Tongue (tissue), 2 donors: ENCODE measurements around the gene AP3S1. TPM values are rescaled to one million over a fixed set of nuclear protein-coding genes. Genes with fewer than 3 reads are reported as not detected.
"Not testable (repeated sequence)": the region's sequence is repeated elsewhere in the genome, so short reads cannot be mapped to it uniquely, and the experiment has no call there.

Experiments used
- DNase-seq: peaks from one replicate; pipeline ENCODE4 v3.0.0-alpha.2; 2015
- total RNA-seq: library from RNA; depleted of rRNA; stranded (reverse); fragments of >200 nt; gene quantifications from one replicate; pipeline ENCODE4 v1.2.3, GENCODE V29; 2014

Gene AP3S1
- 52.5 TPM for total RNA-seq

GRCh38 chr5:115841382-115842088 lies at the start of gene AP3S1, which contains the start of gene ATG12:
Gene AP3S1 (plus strand): TSS chr5:115841935. CDS start chr5:115842038, 103 bp downstream.
Gene ATG12 (minus strand): TSS chr5:115841565. CDS start chr5:115841552, 13 bp downstream.
- DNase-seq: peak; percentile 97

GRCh38 chr5:115795700-115796099 lies 46.0 kb upstream of the AP3S1 start:
- DNase-seq: no peak

GRCh38 chr5:115796656-115797055 lies 45.1 kb upstream of the AP3S1 start:
- no peak for DNase-seq

GRCh38 chr5:115798252-115798651 lies 43.5 kb upstream of the AP3S1 start:
- DNase-seq: no peak

DNA sequence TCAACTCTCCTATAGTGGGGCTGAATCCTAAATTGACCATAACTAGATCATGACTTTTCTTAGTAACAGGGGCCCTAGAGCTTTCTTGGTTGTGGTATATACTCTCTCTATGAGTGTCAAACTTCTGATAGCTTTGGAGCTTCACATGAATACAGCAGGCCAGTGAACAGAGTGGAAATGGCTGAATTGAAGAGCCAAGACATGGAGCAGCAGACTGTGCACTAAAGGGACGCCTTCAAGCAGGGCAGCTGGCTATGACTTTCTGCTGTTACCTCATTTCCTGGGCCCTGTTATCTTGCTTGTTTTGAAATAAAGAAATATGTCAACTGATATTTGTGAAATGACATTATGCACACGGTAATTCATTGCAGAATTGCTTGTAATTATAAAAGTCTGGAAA lies 41.6 kb upstream of the AP3S1 start:
- DNase-seq: no peak

GRCh38 chr5:115801152-115801551 lies 40.6 kb upstream of the AP3S1 start:
- no peak for DNase-seq

DNA sequence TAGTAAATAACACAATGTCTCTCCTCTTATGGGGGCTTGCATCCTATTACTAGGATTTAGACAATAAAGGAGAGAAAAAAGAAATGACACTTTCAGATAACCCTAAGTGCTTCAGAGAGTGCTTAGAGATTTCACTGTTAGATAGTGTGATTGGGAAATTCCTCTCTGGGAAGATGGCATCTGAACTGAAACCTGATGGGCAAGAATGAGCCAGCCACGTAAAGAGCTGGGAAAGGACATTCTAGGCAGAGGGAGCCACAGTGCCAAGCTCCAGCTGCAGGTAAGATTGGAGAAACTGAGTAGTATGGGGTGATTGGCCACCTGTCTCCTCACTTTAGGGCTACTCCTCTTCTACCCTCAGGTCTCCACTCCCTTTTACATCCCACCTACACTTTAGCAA lies 39.8 kb upstream of the AP3S1 start:
- no peak for DNase-seq

- no peak for DNase-seq
These were observed 34.6 kb upstream of the AP3S1 start for GRCh38 chr5:115806986-115807653.

DNA sequence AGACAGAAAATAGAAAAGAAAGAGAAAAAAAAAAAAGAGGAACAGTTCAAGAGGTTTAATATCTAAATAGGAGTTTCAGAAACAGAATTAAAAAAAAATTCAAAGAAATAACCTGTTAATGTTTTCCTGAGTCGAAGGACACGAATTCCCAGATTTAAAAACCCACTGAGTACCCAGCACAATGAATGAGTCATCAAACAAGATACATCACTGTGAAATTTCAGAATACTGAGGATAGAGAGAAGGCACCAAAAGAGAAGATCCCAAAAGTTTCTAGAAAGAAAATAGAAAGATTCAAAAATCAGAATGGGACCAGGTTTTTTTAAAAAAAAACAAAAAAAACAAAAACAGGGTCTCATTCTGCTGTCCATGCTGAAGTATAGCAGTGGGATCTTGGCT lies 34.1 kb upstream of the AP3S1 start:
- DNase-seq: no peak

GRCh38 chr5:115808066-115808465 lies 33.7 kb upstream of the AP3S1 start:
- DNase-seq: not testable (repeated sequence)

- DNase-seq: no peak
These were observed 31.8 kb upstream of the AP3S1 start for GRCh38 chr5:115809946-115810345.

DNA sequence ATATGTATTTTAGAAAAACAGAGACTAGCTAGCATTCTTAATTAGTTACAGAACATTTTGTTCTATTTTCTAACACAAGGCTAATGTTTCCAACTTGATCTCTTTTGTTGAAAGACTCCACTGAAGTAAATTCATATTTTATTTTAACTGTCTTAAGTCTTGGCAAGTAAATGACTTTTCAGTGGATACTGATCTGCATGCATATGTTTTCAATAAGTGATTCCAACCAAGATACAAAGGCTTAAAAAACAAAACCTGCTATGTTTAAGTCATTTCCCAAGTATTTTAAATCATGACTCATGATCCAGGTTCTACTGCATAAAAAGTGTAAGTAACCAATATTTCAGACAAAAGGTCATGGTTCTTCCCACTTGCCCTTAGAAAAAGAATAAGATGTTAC lies 31.0 kb upstream of the AP3S1 start:
- peak; percentile 62 for DNase-seq

GRCh38 chr5:115811406-115811805 lies 30.3 kb upstream of the AP3S1 start:
- no peak for DNase-seq

- DNase-seq: no peak
These were observed 29.4 kb upstream of the AP3S1 start for GRCh38 chr5:115812372-115812771.

DNA sequence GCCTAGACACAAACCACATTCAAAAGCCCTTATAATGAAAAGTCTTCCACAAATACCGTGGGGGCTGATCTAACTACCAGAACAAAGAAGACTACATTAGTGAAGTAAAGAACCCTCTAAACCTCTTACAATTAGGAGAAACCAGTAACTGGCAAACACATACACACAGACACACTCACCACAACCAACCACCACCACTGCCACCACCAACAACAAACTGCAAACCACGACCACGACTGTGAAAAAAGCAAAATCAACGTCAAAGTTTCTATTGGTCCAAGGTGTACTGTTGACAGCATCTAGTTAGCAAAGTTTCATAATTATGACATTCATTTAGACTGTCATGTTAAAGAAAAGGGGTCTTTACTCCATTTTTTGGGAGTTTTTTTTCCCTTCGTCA lies 28.0 kb upstream of the AP3S1 start:
- no peak for DNase-seq

DNA sequence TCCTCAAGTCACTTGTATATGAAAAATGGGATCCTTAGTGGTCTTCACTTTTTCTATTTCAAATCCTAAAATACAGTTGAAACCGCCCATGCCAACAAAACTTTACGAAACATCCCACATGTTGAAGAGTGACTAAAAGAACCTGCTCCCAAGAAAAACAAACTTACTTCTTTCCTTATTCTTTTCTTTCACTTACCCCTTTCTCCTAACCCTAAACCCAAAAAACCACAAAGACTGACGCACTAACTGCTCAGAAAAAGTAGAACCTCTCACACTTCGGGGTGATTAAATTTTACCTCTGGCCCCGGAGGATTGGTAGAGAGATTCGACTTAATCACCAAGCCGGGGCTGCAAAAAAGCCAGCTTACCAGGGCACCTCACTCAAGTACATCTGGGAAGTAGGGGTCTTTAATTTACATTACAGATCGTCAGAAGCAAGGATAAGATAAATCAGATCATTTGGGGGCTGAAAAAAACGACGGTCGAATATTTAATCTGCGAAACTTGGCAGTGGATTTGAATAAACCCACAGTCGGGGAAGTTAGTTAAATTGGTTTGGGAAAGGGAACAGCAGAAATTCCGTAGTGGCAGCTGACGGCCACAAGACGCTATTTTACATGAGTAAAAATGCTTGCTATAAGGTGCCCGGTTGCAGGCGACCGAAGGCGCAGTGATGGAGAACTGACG lies 26.6 kb upstream of the AP3S1 start:
- peak; percentile 22 for DNase-seq

DNA sequence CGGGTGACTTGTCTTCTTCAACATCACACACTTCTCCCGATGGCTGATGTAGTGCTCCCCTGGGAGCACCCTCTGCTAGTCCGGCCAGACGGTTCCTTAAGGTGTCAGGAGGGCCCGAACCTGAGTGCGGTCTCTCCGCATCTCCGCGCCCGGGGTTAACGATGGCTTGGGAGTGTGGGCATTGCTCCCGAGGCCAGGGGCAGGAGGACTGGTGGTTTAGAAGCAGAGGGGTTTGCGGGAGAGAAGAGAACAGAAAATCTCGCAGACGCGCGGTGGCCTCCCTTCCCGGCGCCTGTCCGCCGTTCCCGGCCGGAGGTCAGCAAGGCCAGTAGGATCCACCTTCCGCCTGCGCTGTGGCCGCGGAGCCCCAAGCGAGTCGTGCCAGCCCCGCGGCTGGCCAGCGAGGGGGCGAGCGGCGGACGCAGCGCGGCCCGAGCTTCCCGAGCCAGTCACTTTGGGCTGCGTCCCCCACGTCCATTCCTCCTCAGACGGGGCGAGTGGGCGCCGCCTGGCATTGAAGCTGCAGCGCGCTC lies 26.0 kb upstream of the AP3S1 start:
- DNase-seq: peak; percentile 27

DNA sequence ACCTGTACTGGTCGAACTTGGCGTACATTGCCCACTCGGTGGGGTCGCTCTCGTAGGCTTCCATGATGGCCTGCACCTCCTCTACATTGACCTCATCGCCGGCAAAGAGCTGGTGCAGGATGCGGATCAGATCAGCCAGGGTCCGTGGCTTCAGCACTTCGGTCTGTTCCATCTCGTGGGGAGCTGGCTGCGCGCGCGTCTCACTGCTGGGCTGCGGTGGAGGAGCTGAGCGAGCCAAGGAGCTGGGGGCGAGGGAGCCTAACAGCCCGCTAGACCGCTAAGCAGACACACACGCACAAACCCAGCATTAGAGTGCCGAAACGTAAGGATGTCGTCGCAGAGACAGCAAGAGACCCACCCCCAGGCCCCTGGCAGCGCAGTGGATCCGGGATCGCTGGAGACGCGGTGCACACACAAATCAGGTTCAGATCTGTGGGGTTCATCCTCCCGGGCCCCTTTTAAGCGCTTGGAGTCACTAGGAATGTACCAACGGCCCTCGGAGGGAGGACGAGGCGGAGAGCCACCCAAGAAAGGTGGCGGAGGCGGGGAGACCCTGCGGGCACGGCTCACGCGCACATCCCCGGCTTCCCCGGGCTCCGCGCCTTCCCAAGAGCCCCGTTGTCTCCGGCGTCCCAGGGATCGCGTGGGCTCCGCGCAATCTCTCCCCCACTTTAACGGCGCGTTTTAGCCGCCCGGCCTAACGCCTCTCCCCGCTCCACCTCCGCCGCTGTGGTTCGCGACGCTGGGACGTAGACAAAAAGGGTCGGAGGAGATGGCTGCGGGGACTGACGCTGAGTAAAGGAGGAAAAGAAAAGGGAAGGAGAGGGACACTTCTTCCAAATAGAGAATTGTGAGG lies 25.3 kb upstream of the AP3S1 start, which contains the start of gene CDO1:
CDO1 (minus strand) TSS at position 434 of the 856 bp plus-strand sequence; CDS start at position 172, 262 bp downstream.
- peak; percentile 89 for DNase-seq

DNA sequence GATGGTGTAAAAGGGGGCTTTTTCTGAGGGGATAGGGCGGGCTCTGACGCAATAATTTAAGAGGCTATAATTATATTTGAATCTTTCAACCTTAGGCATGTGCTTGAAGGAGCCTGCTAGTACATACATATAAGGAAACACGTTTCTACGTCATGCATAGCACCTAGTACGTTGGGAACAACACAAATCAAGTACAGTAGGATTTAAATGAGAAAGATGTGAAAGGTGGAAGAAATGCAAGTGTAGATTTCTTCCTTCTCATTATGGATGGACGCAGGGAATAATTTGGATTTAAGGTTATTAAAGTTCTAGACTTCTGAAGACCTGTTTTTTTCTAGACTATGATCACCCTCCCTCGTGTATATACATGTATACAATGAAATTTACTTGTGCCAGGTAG lies 24.3 kb upstream of the AP3S1 start:
- no peak for DNase-seq

DNA sequence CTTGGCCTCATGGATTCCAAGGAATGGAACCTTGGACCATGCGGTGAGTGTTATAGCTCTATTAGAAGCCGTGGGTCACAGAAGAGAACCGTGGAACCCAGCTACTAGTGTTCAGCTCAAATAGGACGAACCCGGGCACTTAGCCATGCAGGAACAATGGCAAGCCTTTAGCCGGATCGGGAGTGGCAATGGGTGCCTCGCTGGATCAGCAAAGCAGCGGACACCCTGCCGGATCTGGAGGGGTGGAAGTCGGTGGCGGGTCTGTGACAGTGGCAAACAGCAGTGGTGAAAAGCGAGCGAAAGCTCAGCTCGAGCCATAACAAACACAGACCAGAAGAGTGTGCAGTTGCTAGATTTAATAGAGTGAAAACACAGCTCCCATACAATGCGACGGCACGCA lies 22.9 kb upstream of the AP3S1 start:
- DNase-seq: no peak

GRCh38 chr5:115820846-115821245 lies 20.9 kb upstream of the AP3S1 start:
- no peak for DNase-seq

GRCh38 chr5:115824983-115825382 lies 16.8 kb upstream of the AP3S1 start:
- DNase-seq: not testable (repeated sequence)
